B cell (primary cell): ENCODE data around the gene IGHMBP2. TPM values are rescaled to one million over a fixed set of nuclear protein-coding genes. Genes with fewer than 3 reads are reported as not detected.

Experiments
- ATAC-seq: fragments of 200-7000 bp; cut with Tn5 transposase; one replicate; pipeline ENCODE4 v1.10.0; 2021; ENCODE audit warnings: low read depth, mild to moderate bottlenecking, moderate number of reproducible peaks, moderate library complexity
- CTCF ChIA-PET: fragments of 350-600 bp; sonication (Branson Sonifier 250); formaldehyde crosslinking; loops from one replicate; lab custom pipeline; 2021; ENCODE audit warnings: antibody characterized with exemption, inconsistent platforms; lab: Charles Lee
- POLR2A ChIA-PET: fragments of 350-600 bp; sonication (Branson Sonifier 250); formaldehyde crosslinking; loops from one replicate; lab custom pipeline; 2021; ENCODE audit warnings: antibody characterized with exemption; lab: Charles Lee
- DNase-seq: peaks from one replicate; pipeline ENCODE4 v3.0.0; 2013
- H2AFZ ChIP-seq: 2 replicates; pipeline ENCODE4 v1.6.1; 2012; ENCODE audit warnings: mild to moderate bottlenecking, low read depth, low read length; ENCODE audit not compliant: insufficient read depth, poor library complexity, severe bottlenecking
- H3K27ac ChIP-seq, 2 donors: 1 replicate in 1 of 2; 2 replicates in 1 of 2; pipeline ENCODE4 v1.5.1; 2012 to 2013; ENCODE audit warnings: low read length in 2 of 2, mild to moderate bottlenecking in 2 of 2, moderate library complexity in 1 of 2
- H3K27me3 ChIP-seq, 4 experiments: fragments of 200-600 bp in 1 of 4; sonication (generic) in 1 of 4; replicated peaks in 1 of 4; 1 replicate in 2 of 4; 2 replicates in 2 of 4; pipeline versions ENCODE4 v1.6.1 to v1.7.0; 2013 to 2016; ENCODE audit warnings: low read length in 3 of 4, mild to moderate bottlenecking in 2 of 4, mixed read lengths in 1 of 4, moderate library complexity in 1 of 4; ENCODE audit not compliant: insufficient read depth in 4 of 4, control insufficient read depth in 3 of 4; ENCODE audit errors: control extremely low read depth in 1 of 4
- H3K36me3 ChIP-seq, 2 experiments: replicated peaks in 1 of 2; 1 replicate in 1 of 2; 2 replicates in 1 of 2; pipeline versions ENCODE4 v1.6.1 to v1.7.1; 2013; ENCODE audit warnings: low read length in 1 of 2; ENCODE audit not compliant: insufficient read depth in 2 of 2, control insufficient read depth in 1 of 2; ENCODE audit errors: control extremely low read depth in 1 of 2, extremely low read depth in 1 of 2
- H3K4me1 ChIP-seq, 2 donors: fragments of 200-600 bp in 1 of 2; sonication (generic) in 1 of 2; 1 replicate in 1 of 2; 2 replicates in 1 of 2; pipeline versions ENCODE4 v1.5.1 to v1.6.1; 2013 to 2017; ENCODE audit warnings: low read length in 2 of 2; ENCODE audit not compliant: control insufficient read depth in 2 of 2, insufficient read depth in 2 of 2
- H3K4me2 ChIP-seq: replicated peaks from 2 replicates; pipeline ENCODE3; 2012; ENCODE audit warnings: mild to moderate bottlenecking, low read depth, low read length; ENCODE audit not compliant: poor library complexity, severe bottlenecking
- H3K4me3 ChIP-seq, 5 experiments: fragments of 200-600 bp in 1 of 5; sonication (generic) in 1 of 5; 1 replicate in 3 of 5; 2 replicates in 2 of 5; pipeline versions ENCODE4 v1.5.1 to v1.7.0; 2011 to 2016; ENCODE audit warnings: low read length in 4 of 5, mild to moderate bottlenecking in 4 of 5, low read depth in 2 of 5, control low read depth in 1 of 5, moderate library complexity in 1 of 5; ENCODE audit not compliant: insufficient read depth in 1 of 5; ENCODE audit errors: control extremely low read depth in 1 of 5, extremely low read depth in 1 of 5
- H3K79me2 ChIP-seq: fragments of 200-600 bp; sonication (generic); one replicate; pipeline ENCODE4 v1.6.0; 2016; ENCODE audit warnings: low read length; ENCODE audit not compliant: control insufficient read depth, insufficient read depth
- H3K9ac ChIP-seq: fragments of 200-600 bp; sonication (generic); 2 replicates; pipeline ENCODE4 v1.6.1; 2017; ENCODE audit warnings: mild to moderate bottlenecking, low read length, moderate library complexity
- H3K9me3 ChIP-seq, 3 donors: one replicate each; pipeline versions ENCODE4 v1.6.1 to v1.7.1; 2013; ENCODE audit warnings: low read length in 2 of 3; ENCODE audit not compliant: control insufficient read depth in 2 of 3, insufficient read depth in 1 of 3; ENCODE audit errors: control extremely low read depth in 1 of 3
- H4K20me1 ChIP-seq: 2 replicates; pipeline ENCODE4 v1.6.0; 2012; ENCODE audit warnings: mild to moderate bottlenecking, low read length; ENCODE audit not compliant: insufficient read depth, control insufficient read depth, poor library complexity, severe bottlenecking
- H3K27ac Mint-ChIP-seq: one replicate; pipeline ENCODE4 v1.8.0; 2021; ENCODE audit warnings: mixed read lengths
- H3K27me3 Mint-ChIP-seq: one replicate; pipeline ENCODE4 v1.8.0; 2021; ENCODE audit warnings: mixed read lengths
- H3K4me1 Mint-ChIP-seq: one replicate; pipeline ENCODE4 v1.8.0; 2021; ENCODE audit warnings: mixed read lengths
- H3K4me3 Mint-ChIP-seq: one replicate; pipeline ENCODE4 v1.8.0; 2021; ENCODE audit warnings: mixed read lengths
- H3K9me3 Mint-ChIP-seq: one replicate; pipeline ENCODE4 v1.8.0; 2022; ENCODE audit warnings: mixed read lengths; ENCODE audit not compliant: insufficient read depth
- EZH2 ChIP-seq: IDR thresholded peaks from 2 replicates; pipeline ENCODE4 v1.6.1; 2012; ENCODE audit warnings: borderline replicate concordance, low read depth, mild to moderate bottlenecking, moderate library complexity, low read length; ENCODE audit not compliant: insufficient read depth, poor library complexity, severe bottlenecking
- WGBS: methylation state at CpG from one replicate; pipeline ENCODE4 v1.1.5; 2013; ENCODE audit warnings: missing lambda C conversion rate; ENCODE audit not compliant: insufficient coverage; 5-methylcytosine and 5-hydroxymethylcytosine counted together
- intact Hi-C: fragments of 100-400 bp; cut with micrococcal nuclease; formaldehyde crosslinking; loops from one replicate; pipeline ENCODE4 v1.10.0; 2022
- polyA plus RNA-seq: library from polyadenylated mRNA; depleted of rRNA; stranded (reverse); fragments of >200 nt; gene quantifications from 2 replicates; pipeline ENCODE4 v1.2.3, GENCODE V29; 2012
- total RNA-seq, 2 donors: library from RNA; stranded (reverse); fragments of 120-200 nt in 1 of 2; gene quantifications; 1 replicate in 1 of 2; 2 replicates in 1 of 2; pipeline versions ENCODE4 v1.2.3 to v1.2.4, GENCODE V29; 2013 to 2022
- TF ChIP-seq, protein P1 (sequence below): fragments of 200-600 bp; IDR thresholded peaks from one replicate; pipeline ENCODE4 v1.8.0; 2022; ENCODE audit warnings: antibody characterized with exemption, mild to moderate bottlenecking

IGHMBP2 gene
- total and polyA plus RNA-seq, 2 donors (not counting 1 experiment from before 2014, with no cell fraction given) = 41.4 to 42.9 TPM

GRCh38 chr11:68872216-68873003 lies 31.3 kb upstream of the IGHMBP2 start:
- Histone ChIP-seq H3K27ac (no peak overlapping the region), H3K36me3 (no peaks in the 10 kb centered on the region), H3K4me1 (peaks cover 7 to 8% of the 10 kb centered on the region in 2 donors), H4K20me1 (no peaks in the 10 kb centered on the region), H2AFZ (no peak overlapping the region), H3K27me3 (peaks cover 0 to 19% (median 11%) of the 10 kb centered on the region in 4 experiments), H3K4me3 (no peak overlapping the region), H3K9ac (no peak overlapping the region), H3K4me2 (no peak overlapping the region), H3K79me2 (no peaks in the 10 kb centered on the region), H3K9me3 (no peaks in the 10 kb centered on the region)
- no peak overlapping the region for H3K27ac Mint-ChIP-seq
- H3K4me1 Mint-ChIP-seq = peaks cover 13% of the 10 kb centered on the region
- 86% methylated on average over 11 of the region's 12 CpGs for WGBS
- ChIA-PET CTCF (no interaction called here), POLR2A (no interaction called here)
- intact Hi-C loops = no loop called here
- H3K4me3 Mint-ChIP-seq = no peak overlapping the region
- no peak for TF ChIP-seq EZH2
- TF ChIP-seq, protein P1, sequence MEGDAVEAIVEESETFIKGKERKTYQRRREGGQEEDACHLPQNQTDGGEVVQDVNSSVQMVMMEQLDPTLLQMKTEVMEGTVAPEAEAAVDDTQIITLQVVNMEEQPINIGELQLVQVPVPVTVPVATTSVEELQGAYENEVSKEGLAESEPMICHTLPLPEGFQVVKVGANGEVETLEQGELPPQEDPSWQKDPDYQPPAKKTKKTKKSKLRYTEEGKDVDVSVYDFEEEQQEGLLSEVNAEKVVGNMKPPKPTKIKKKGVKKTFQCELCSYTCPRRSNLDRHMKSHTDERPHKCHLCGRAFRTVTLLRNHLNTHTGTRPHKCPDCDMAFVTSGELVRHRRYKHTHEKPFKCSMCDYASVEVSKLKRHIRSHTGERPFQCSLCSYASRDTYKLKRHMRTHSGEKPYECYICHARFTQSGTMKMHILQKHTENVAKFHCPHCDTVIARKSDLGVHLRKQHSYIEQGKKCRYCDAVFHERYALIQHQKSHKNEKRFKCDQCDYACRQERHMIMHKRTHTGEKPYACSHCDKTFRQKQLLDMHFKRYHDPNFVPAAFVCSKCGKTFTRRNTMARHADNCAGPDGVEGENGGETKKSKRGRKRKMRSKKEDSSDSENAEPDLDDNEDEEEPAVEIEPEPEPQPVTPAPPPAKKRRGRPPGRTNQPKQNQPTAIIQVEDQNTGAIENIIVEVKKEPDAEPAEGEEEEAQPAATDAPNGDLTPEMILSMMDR = no peak
- DNase-seq = no peak
- H3K27me3 Mint-ChIP-seq = peaks cover 30% of the 10 kb centered on the region
- no peak for ATAC-seq
- no peaks in the 10 kb centered on the region for H3K9me3 Mint-ChIP-seq

GRCh38 chr11:68878022-68878421 lies 25.7 kb upstream of the IGHMBP2 start:
- no peak overlapping the region for H3K4me3 ChIP-seq
- H3K4me1 ChIP-seq = no peaks in the 10 kb centered on the region
- Mint-ChIP-seq H3K4me1 (no peaks in the 10 kb centered on the region), H3K27ac (no peak overlapping the region), H3K4me3 (no peak overlapping the region), H3K9me3 (no peaks in the 10 kb centered on the region), H3K27me3 (no peaks in the 10 kb centered on the region)
- TF ChIP-seq, protein P1 = no peak
- TF ChIP-seq EZH2 = no peak
- no peaks in the 10 kb centered on the region for H3K79me2 ChIP-seq
- H3K9me3 ChIP-seq = no peaks in the 10 kb centered on the region
- ChIA-PET CTCF (interaction anchor here (1.1 kb wide), 1 partner anchor 580 kb away, joined by 3 read pairs; no protein-coding TSS in a partner anchor), POLR2A (no interaction called here)
- H3K9ac ChIP-seq = no peak overlapping the region
- DNase-seq (no peak), ATAC-seq (no peak)
- intact Hi-C loops = no loop called here
- H4K20me1 ChIP-seq = no peaks in the 10 kb centered on the region
- no peaks in the 10 kb centered on the region for H3K27me3 ChIP-seq
- no peaks in the 10 kb centered on the region for H3K36me3 ChIP-seq
- H2AFZ ChIP-seq = no peak overlapping the region
- H3K4me2 ChIP-seq = no peak overlapping the region
- H3K27ac ChIP-seq = no peak overlapping the region
- WGBS = 92% methylated on average over 3 of the region's 7 CpGs
